C4-2B (cell line): Measurements from ENCODE around the gene DUOX2.
"Not testable (repeated sequence)": the region's sequence is repeated elsewhere in the genome, so short reads cannot be mapped to it uniquely, and the experiment has no call there.

Source experiments
- CTCF ChIP-seq: fragments of 450-650 bp; conservative IDR thresholded peaks from 2 replicates; pipeline ENCODE4 v1.5.1; 2017; ENCODE audit warnings: mild to moderate bottlenecking
- ZFX ChIP-seq: fragments of 450-650 bp; IDR thresholded peaks from 2 replicates; pipeline ENCODE4 v1.6.1; 2017

- not testable (repeated sequence) for TF ChIP-seq CTCF, ZFX
Observed at GRCh38 chr15:45104170-45104569, 9.8 kb downstream of the DUOX2 start.
